HG03521 (cell line): ENCODE data around the gene KLHL7.
"Not testable (repeated sequence)": the region's sequence is repeated elsewhere in the genome, so short reads cannot be mapped to it uniquely, and the experiment has no call there.

ENCODE experiments used
- ATAC-seq: cut with Tn5 transposase; IDR thresholded peaks from one replicate; pipeline ENCODE4 v1.9.1; 2021; ENCODE audit warnings: mild to moderate bottlenecking, moderate library complexity; ENCODE audit not compliant: unreplicated experiment

Gene KLHL7

GRCh38 chr7:23181684-23182553 lies 76.3 kb downstream of the KLHL7 start, which contains the start of gene NUP42:
TSS of gene NUP42 (plus strand) at chr7:23182048. CDS start at chr7:23182086, 38 bp downstream.
- ATAC-seq = peak; percentile 93

GRCh38 chr7:23183279-23184012 lies 77.9 kb downstream of the KLHL7 start:
- ATAC-seq = no peak

GRCh38 chr7:23184291-23184690 lies 78.7 kb downstream of the KLHL7 start:
- ATAC-seq = no peak

GRCh38 chr7:23184709-23185359 lies 79.2 kb downstream of the KLHL7 start:
- no peak for ATAC-seq

GRCh38 chr7:23185980-23186379 lies 80.4 kb downstream of the KLHL7 start:
- ATAC-seq = no peak

- ATAC-seq = no peak
Observed at GRCh38 chr7:23191022-23191421, 85.4 kb downstream of the KLHL7 start.

GRCh38 chr7:23193650-23194227 lies 88.2 kb downstream of the KLHL7 start:
- not testable (repeated sequence) for ATAC-seq

- ATAC-seq = no peak
Observed at GRCh38 chr7:23196306-23196705, 90.7 kb downstream of the KLHL7 start.

- not testable (repeated sequence) for ATAC-seq
Observed at GRCh38 chr7:23197745-23198144, 92.2 kb downstream of the KLHL7 start.

GRCh38 chr7:23200331-23200730 lies 94.7 kb downstream of the KLHL7 start:
- no peak for ATAC-seq

- ATAC-seq = no peak
Observed at GRCh38 chr7:23204241-23204640, 98.7 kb downstream of the KLHL7 start.

- no peak for ATAC-seq
Observed at GRCh38 chr7:23205577-23205908, 100.0 kb downstream of the KLHL7 start.

GRCh38 chr7:23205909-23206767 lies 100.6 kb downstream of the KLHL7 start:
- ATAC-seq = peak; percentile 49

- ATAC-seq = no peak
Observed at GRCh38 chr7:23207021-23207420, 101.4 kb downstream of the KLHL7 start.

- ATAC-seq = no peak
Observed at GRCh38 chr7:23207884-23208283, 102.3 kb downstream of the KLHL7 start.

GRCh38 chr7:23208316-23208715 lies 102.7 kb downstream of the KLHL7 start:
- no peak for ATAC-seq

- ATAC-seq = no peak
Observed at GRCh38 chr7:23210506-23210905, 104.9 kb downstream of the KLHL7 start.

- ATAC-seq = no peak
Observed at GRCh38 chr7:23211589-23211988, 106.0 kb downstream of the KLHL7 start.

- ATAC-seq = no peak
Observed at GRCh38 chr7:23212395-23212794, 106.8 kb downstream of the KLHL7 start.

GRCh38 chr7:23212841-23213240 lies 107.3 kb downstream of the KLHL7 start:
- ATAC-seq = no peak
